KMS-11 (cell line): ENCODE measurements around the gene ZBTB40.

ENCODE experiments used
- H2AFZ ChIP-seq: fragments of 200-600 bp; sonication (generic); 2 replicates; pipeline ENCODE4 v1.6.1; 2016; ENCODE audit warnings: antibody characterized with exemption, mixed run types, low read depth
- H3K27ac ChIP-seq: fragments of 200-600 bp; sonication (generic); 2 replicates; pipeline ENCODE4 v1.6.1; 2016; ENCODE audit warnings: mild to moderate bottlenecking, mixed run types
- H3K27me3 ChIP-seq: fragments of 200-600 bp; sonication (generic); 2 replicates; pipeline ENCODE4 v1.6.1; 2017; ENCODE audit warnings: mild to moderate bottlenecking, low read depth, mixed run types, moderate library complexity; ENCODE audit not compliant: insufficient read depth
- H3K36me3 ChIP-seq: fragments of 200-600 bp; sonication (generic); 2 replicates; pipeline ENCODE4 v1.6.1; 2017; ENCODE audit warnings: mild to moderate bottlenecking, mixed run types; ENCODE audit not compliant: insufficient read depth
- H3K4me1 ChIP-seq: fragments of 200-600 bp; sonication (generic); 2 replicates; pipeline ENCODE4 v1.6.1; 2016; ENCODE audit warnings: mild to moderate bottlenecking, low read depth, mixed run types; ENCODE audit not compliant: poor library complexity, severe bottlenecking
- H3K4me2 ChIP-seq: fragments of 200-600 bp; sonication (generic); 2 replicates; pipeline ENCODE4 v1.7.0; 2016; ENCODE audit warnings: mild to moderate bottlenecking, mixed run types
- H3K4me3 ChIP-seq: fragments of 200-600 bp; sonication (generic); IDR thresholded peaks from 2 replicates; pipeline ENCODE4 v1.6.1; 2017; ENCODE audit warnings: low read depth, low read length, mixed read lengths; ENCODE audit not compliant: insufficient read depth
- H3K79me2 ChIP-seq: fragments of 200-600 bp; sonication (generic); 2 replicates; pipeline ENCODE4 v1.6.1; 2016; ENCODE audit warnings: low read depth, mixed run types; ENCODE audit not compliant: insufficient read depth
- H3K9ac ChIP-seq: fragments of 200-600 bp; sonication (generic); 2 replicates; pipeline ENCODE4 v1.6.1; 2016; ENCODE audit warnings: mild to moderate bottlenecking, mixed run types
- H4K20me1 ChIP-seq: fragments of 200-600 bp; sonication (generic); 2 replicates; pipeline ENCODE4 v1.6.1; 2016; ENCODE audit warnings: mild to moderate bottlenecking, mixed run types; ENCODE audit not compliant: insufficient read depth
- TF ChIP-seq, protein P1 (sequence below): fragments of 200-600 bp; sonication (generic); conservative IDR thresholded peaks from 2 replicates; pipeline ENCODE4 v1.6.1; 2017; ENCODE audit warnings: low read depth, mild to moderate bottlenecking, antibody characterized with exemption, low read length, moderate library complexity, mixed read lengths

The ZBTB40 gene

DNA sequence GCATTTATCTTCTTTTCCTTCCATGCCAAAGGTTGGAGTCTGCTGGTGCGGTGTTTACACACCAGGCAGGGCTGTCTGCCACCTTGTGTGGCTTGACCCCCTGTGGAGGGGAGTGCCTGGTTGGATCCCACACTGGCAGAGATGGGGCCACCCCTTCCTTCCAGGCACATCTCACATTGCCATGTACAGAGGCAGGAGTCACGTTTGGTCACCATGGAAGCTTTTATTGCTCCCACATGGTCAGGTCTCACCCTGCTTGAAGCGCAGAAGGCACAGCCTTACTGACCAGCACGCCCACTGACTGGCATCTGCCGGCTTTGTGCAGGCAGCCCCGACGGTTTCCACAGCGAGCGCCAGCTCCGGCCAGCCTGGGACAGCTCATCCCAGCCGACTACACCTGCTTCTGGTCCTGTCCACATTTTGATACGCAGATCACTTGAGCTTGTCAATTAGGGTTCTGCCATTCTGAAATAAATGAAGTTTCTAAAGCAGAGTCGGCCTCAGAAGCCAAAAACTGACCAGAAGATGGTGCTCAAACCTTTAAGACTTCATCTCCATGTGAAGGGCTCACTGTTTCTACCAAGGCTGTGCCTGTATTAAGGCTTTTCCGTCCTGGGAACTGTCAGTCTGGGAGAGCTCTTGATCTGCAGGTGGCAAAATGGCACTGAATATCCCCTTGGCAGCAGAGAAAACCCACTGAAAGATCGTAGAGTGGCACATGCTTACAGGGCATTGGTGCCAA is 76.1 kb downstream of the ZBTB40 start:
- no peak overlapping the region for H3K4me3 ChIP-seq
- H3K36me3 ChIP-seq = no peaks in the 10 kb centered on the region
- H3K4me2 ChIP-seq = no peak overlapping the region
- H3K27ac ChIP-seq = no peak overlapping the region
- no peak overlapping the region for H2AFZ ChIP-seq
- no peak overlapping the region for H3K9ac ChIP-seq
- no peaks in the 10 kb centered on the region for H3K79me2 ChIP-seq
- TF ChIP-seq, protein P1, sequence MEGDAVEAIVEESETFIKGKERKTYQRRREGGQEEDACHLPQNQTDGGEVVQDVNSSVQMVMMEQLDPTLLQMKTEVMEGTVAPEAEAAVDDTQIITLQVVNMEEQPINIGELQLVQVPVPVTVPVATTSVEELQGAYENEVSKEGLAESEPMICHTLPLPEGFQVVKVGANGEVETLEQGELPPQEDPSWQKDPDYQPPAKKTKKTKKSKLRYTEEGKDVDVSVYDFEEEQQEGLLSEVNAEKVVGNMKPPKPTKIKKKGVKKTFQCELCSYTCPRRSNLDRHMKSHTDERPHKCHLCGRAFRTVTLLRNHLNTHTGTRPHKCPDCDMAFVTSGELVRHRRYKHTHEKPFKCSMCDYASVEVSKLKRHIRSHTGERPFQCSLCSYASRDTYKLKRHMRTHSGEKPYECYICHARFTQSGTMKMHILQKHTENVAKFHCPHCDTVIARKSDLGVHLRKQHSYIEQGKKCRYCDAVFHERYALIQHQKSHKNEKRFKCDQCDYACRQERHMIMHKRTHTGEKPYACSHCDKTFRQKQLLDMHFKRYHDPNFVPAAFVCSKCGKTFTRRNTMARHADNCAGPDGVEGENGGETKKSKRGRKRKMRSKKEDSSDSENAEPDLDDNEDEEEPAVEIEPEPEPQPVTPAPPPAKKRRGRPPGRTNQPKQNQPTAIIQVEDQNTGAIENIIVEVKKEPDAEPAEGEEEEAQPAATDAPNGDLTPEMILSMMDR = no peak
- no peaks in the 10 kb centered on the region for H3K27me3 ChIP-seq
- H4K20me1 ChIP-seq = no peaks in the 10 kb centered on the region
- H3K4me1 ChIP-seq = no peaks in the 10 kb centered on the region

DNA sequence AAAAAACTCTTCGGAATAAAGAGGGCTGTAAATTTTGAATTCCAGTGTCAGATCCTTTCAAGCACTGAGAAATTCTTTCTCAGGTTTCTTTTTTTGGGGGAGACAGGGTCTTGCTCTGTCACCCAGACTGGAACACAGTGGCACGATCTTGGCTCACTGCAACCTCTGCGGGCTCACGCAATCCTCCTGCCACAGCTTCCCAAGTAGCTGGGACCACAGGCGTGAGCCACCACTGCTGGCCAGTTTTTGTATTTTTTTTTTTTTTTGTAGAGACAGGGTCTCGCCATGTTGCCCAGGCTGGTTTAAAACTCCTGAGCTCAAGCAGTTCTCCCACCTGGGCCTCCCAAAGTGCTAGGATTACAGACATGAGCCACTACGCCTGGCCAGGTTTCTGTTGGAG is 76.8 kb downstream of the ZBTB40 start:
- Histone ChIP-seq H3K4me3 (no peak overlapping the region), H3K9ac (no peak overlapping the region), H3K4me2 (no peak overlapping the region), H3K36me3 (no peaks in the 10 kb centered on the region), H4K20me1 (no peaks in the 10 kb centered on the region), H3K27me3 (no peaks in the 10 kb centered on the region), H3K4me1 (no peaks in the 10 kb centered on the region), H3K27ac (no peak overlapping the region), H3K79me2 (no peaks in the 10 kb centered on the region), H2AFZ (no peak overlapping the region)
- TF ChIP-seq, protein P1 = no peak

DNA sequence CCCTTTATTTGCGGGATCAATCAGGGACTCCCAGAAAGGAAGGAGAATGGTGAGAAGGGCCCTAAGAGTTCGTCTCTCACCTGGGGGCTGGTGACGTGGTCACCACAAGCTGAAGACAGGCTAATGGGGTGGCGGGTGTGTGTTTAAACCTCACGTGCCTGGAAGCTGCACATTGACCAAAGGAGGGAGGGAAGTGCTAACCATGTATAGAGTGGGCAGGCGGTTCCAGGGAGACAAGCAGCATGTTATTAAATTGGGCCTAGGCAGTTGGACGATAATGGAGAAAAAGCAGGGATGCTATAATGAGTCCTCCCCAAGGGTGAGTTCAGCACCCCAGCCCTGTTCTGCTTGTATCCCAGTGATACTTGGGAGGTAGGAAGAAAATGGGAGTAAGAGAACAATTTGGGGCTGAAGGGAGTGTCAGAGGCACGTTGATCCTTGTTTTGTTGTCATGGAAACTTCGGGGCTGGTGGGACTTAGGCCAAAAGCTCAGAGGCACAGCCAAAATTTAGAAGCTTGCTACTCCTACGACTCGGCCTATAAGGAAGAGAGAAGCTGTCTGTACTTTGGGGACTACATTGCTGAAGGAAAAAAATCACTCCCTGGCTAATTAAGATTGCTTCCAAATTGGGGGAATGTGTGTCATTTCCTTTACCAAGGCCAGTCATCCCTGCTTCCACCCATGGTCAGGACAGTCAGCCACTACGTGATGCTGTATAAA is 78.4 kb downstream of the ZBTB40 start:
- H3K9ac ChIP-seq = no peak overlapping the region
- TF ChIP-seq, protein P1 = no peak

DNA sequence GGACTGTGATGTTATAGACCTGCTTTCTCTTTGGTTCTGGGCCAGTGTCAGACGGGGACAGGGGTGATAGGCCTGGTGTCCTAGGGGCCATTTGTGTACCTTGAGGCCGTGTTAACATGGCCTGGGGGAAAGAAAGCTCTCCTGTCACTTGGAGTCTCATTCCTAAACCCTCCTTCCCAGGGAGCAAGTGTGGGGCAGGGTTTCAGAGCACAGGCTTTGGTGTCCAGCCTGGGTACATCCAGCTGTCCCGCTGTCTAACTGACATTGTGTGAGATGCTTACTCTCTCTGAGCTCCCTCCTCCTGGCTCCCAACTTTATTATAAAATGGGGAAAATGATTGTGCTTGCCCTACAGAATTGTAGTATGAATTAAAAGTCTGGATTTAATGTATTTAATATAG is 79.1 kb downstream of the ZBTB40 start:
- H3K9ac ChIP-seq = no peak overlapping the region
- no peak overlapping the region for H3K4me2 ChIP-seq
- H4K20me1 ChIP-seq = no peaks in the 10 kb centered on the region
- H3K4me1 ChIP-seq = no peaks in the 10 kb centered on the region
- TF ChIP-seq, protein P1 = no peak
- no peaks in the 10 kb centered on the region for H3K27me3 ChIP-seq
- H3K4me3 ChIP-seq = no peak overlapping the region
- H2AFZ ChIP-seq = no peak overlapping the region
- no peaks in the 10 kb centered on the region for H3K79me2 ChIP-seq
- no peak overlapping the region for H3K27ac ChIP-seq
- no peaks in the 10 kb centered on the region for H3K36me3 ChIP-seq

More for the DNA sequence above, 78.4 kb downstream of the ZBTB40 start:
- Histone ChIP-seq H3K36me3 (no peaks in the 10 kb centered on the region), H3K79me2 (no peaks in the 10 kb centered on the region), H3K4me3 (no peak overlapping the region), H3K4me1 (no peaks in the 10 kb centered on the region), H2AFZ (no peak overlapping the region), H3K4me2 (no peak overlapping the region), H4K20me1 (no peaks in the 10 kb centered on the region), H3K27ac (no peak overlapping the region), H3K27me3 (no peaks in the 10 kb centered on the region)
